Transverse colon (tissue), 4 donors: ENCODE measurements around the gene POC1A.

Experiments
- EP300 ChIP-seq: sonication (generic); formaldehyde crosslinking; IDR thresholded peaks from one replicate; pipeline ENCODE4 v1.6.1; 2017; ENCODE audit warnings: antibody characterized with exemption, low read depth
- POLR2A ChIP-seq: fragments of 450-650 bp; IDR thresholded peaks from one replicate; pipeline ENCODE4 v1.6.1; 2016; ENCODE audit warnings: antibody characterized with exemption, mild to moderate bottlenecking, moderate library complexity
- POLR2AphosphoS5 ChIP-seq, 3 donors: sonication (generic); formaldehyde crosslinking; IDR thresholded peaks; one replicate each; pipeline ENCODE4 v1.6.1; 2016; ENCODE audit warnings: antibody characterized with exemption in 3 of 3
- TF ChIP-seq, protein P1 (sequence below), 5 experiments: fragments of 200-600 bp in 3 of 5; fragments of 450-650 bp in 2 of 5; sonication (generic) in 3 of 5; IDR thresholded peaks; 1 replicate in 2 of 5; 2 replicates in 3 of 5; pipeline ENCODE4 v1.5.1; 2016 to 2017; ENCODE audit warnings: antibody characterized with exemption in 5 of 5, inconsistent platforms in 3 of 5, mild to moderate bottlenecking in 2 of 5, moderate library complexity in 1 of 5

DNA sequence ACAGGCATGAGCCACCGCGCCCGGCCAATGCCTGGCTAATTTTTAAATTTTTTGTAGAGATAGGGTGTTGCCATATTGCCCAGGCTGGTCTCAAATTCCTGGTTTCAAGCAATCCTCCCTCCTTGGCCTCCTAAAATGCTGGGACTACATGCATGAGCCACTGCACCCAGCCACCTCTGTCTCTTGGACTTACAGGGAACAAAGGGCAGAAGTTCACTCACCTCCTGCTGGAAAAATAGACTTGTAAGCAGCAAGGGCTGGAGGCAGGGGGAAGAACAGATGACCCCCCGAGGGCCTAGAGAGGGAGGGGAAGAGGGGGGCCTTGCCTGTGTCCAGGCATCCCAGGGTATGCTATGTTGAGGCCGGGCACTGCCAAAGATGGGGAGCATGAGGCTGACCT lies 120.0 kb downstream of the POC1A start:
- TF ChIP-seq POLR2AphosphoS5 (IDR thresholded peaks at IDR 0.05) (no peak), POLR2A (no peak), EP300 (no peak)
- TF ChIP-seq, protein P1, sequence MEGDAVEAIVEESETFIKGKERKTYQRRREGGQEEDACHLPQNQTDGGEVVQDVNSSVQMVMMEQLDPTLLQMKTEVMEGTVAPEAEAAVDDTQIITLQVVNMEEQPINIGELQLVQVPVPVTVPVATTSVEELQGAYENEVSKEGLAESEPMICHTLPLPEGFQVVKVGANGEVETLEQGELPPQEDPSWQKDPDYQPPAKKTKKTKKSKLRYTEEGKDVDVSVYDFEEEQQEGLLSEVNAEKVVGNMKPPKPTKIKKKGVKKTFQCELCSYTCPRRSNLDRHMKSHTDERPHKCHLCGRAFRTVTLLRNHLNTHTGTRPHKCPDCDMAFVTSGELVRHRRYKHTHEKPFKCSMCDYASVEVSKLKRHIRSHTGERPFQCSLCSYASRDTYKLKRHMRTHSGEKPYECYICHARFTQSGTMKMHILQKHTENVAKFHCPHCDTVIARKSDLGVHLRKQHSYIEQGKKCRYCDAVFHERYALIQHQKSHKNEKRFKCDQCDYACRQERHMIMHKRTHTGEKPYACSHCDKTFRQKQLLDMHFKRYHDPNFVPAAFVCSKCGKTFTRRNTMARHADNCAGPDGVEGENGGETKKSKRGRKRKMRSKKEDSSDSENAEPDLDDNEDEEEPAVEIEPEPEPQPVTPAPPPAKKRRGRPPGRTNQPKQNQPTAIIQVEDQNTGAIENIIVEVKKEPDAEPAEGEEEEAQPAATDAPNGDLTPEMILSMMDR (IDR thresholded peaks at IDR 0.05): no peak
